Activated naive CD8-positive, alpha-beta T cell treated with anti-CD3 and anti-CD28 coated beads, Interleukin-2, amount 50 U/mL, for 24 hours (primary cell): ENCODE data around the gene THEM5.

Source experiments
- ATAC-seq: fragments of 150-1000 bp; cut with Tn5 transposase; one replicate; pipeline ENCODE4 v1.10.0; 2021
- DNase-seq: peaks from one replicate; pipeline ENCODE4 v3.0.0; 2021
- H3K27ac Mint-ChIP-seq: one replicate; pipeline ENCODE4 v1.8.0; 2021; ENCODE audit warnings: mild to moderate bottlenecking, mixed read lengths
- H3K27me3 Mint-ChIP-seq: one replicate; pipeline ENCODE4 v1.8.0; 2021; ENCODE audit warnings: mixed read lengths
- H3K36me3 Mint-ChIP-seq: one replicate; pipeline ENCODE4 v1.8.0; 2021; ENCODE audit warnings: low read depth, mixed read lengths
- H3K4me1 Mint-ChIP-seq: one replicate; pipeline ENCODE4 v1.8.0; 2021; ENCODE audit warnings: mixed read lengths
- H3K4me3 Mint-ChIP-seq: one replicate; pipeline ENCODE4 v1.8.0; 2021; ENCODE audit warnings: mild to moderate bottlenecking, moderate library complexity, mixed read lengths
- H3K9me3 Mint-ChIP-seq: one replicate; pipeline ENCODE4 v1.8.0; 2021; ENCODE audit warnings: mixed read lengths

Gene THEM5

DNA sequence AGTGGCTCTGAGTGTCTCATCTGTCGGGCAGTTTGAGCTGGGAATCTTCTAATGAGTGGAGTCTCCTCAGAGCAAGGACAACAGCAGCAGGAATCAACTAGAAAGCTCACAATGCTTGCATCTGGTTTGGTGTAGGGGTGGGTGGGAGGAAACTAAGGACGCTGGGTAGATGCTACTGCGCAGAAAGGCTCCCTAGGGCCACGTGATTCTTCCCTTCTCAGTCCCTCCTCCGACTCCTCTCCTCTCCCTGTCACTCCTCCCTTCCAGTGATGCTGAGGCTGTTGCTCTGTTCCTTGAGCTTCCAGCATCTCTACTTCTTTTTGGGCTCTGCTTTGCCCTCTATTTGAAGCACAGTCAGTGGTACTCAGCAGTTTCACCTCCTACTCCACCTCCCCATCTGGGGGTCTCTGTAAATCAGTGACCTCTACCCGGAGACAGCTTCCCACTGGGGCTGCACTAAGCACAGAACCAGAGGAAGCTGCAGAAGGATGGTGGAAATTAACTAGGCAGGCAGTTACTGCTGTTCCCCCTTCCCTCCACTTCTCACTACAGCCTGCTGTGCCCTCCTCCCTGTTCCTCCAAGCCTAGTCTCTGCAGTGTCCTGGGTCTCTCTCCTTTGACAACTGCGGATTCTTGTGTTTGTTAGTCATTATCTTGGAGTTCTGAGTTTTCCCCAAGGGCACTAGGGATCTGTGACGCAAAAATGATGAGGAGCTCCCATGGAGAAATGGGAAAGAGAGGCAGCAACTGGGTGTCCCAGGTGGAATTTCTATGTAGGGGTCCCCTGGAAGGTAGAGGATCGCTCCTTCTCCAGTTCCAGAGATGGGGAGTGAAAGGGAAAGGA is 54.1 kb downstream of the THEM5 start:
- Mint-ChIP-seq H3K4me3 (no peak overlapping the region), H3K9me3 (no peaks in the 10 kb centered on the region), H3K36me3 (no peaks in the 10 kb centered on the region), H3K27ac (no peak overlapping the region), H3K27me3 (peaks cover 4% of the 10 kb centered on the region), H3K4me1 (peaks cover 8% of the 10 kb centered on the region)
- no peak for ATAC-seq
- no peak for DNase-seq

DNA sequence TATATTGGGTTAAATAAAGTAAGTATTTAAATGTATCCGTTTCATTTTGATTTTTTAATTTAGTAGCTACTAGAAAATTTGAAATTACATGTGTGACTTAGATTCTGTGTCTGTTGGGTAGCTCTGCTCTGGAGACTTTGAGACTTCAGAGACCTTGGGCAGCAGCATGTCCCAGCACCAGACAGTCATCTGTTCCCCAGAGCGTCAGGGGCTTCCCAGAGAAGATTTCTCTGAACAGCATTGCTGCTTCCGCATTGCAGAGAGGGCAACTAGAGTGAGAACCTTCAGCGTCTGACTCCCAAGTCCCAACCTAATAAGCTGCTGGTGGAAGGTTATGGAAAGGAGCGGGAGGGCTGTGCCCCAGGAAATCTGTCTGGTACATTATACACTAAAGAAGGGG is 54.9 kb downstream of the THEM5 start:
- H3K27ac Mint-ChIP-seq: no peak overlapping the region

More for the DNA sequence above, 54.9 kb downstream of the THEM5 start:
- DNase-seq (no peak), ATAC-seq (no peak)
- Mint-ChIP-seq H3K9me3 (no peaks in the 10 kb centered on the region), H3K4me1 (peaks cover 8% of the 10 kb centered on the region), H3K4me3 (no peak overlapping the region), H3K27me3 (peaks cover 4% of the 10 kb centered on the region), H3K36me3 (no peaks in the 10 kb centered on the region)
